GM15510 (cell line): ENCODE results near the gene PCSK6.

ENCODE experiments used
- POLR2A ChIP-seq: IDR thresholded peaks from 3 replicates; pipeline ENCODE4 v1.6.1; 2011; ENCODE audit warnings: borderline replicate concordance; ENCODE audit not compliant: insufficient read length; ENCODE audit errors: extremely low read depth

PCSK6 gene

GRCh38 chr15:101373577-101373976 lies 115.9 kb downstream of the PCSK6 start:
- no peak for TF ChIP-seq POLR2A

- no peak for TF ChIP-seq POLR2A
Measured at GRCh38 chr15:101372960-101373525, 116.5 kb downstream of the PCSK6 start.

- no peak for TF ChIP-seq POLR2A
Measured at GRCh38 chr15:101372149-101372577, 117.3 kb downstream of the PCSK6 start.

GRCh38 chr15:101371519-101371918 lies 118.0 kb downstream of the PCSK6 start:
- TF ChIP-seq POLR2A = no peak

- TF ChIP-seq POLR2A = no peak
Measured at GRCh38 chr15:101371081-101371480, 118.4 kb downstream of the PCSK6 start.

- no peak for TF ChIP-seq POLR2A
Measured at GRCh38 chr15:101370330-101371024, 119.0 kb downstream of the PCSK6 start.

- no peak for TF ChIP-seq POLR2A
Measured at GRCh38 chr15:101369676-101370075, 119.8 kb downstream of the PCSK6 start.

GRCh38 chr15:101368861-101369642 lies 120.5 kb downstream of the PCSK6 start:
- TF ChIP-seq POLR2A = no peak

- TF ChIP-seq POLR2A = no peak
Measured at GRCh38 chr15:101368086-101368780, 121.3 kb downstream of the PCSK6 start.

GRCh38 chr15:101366853-101367252 lies 122.7 kb downstream of the PCSK6 start:
- no peak for TF ChIP-seq POLR2A

GRCh38 chr15:101362986-101363566 lies 126.4 kb downstream of the PCSK6 start:
- no peak for TF ChIP-seq POLR2A

GRCh38 chr15:101362359-101362758 lies 127.1 kb downstream of the PCSK6 start:
- no peak for TF ChIP-seq POLR2A

- TF ChIP-seq POLR2A = no peak
Measured at GRCh38 chr15:101361418-101361817, 128.1 kb downstream of the PCSK6 start.

GRCh38 chr15:101359365-101359947 lies 130.1 kb downstream of the PCSK6 start:
- no peak for TF ChIP-seq POLR2A
